ENCODE results near the gene TSC1. TPM values are rescaled to one million over a fixed set of nuclear protein-coding genes. Genes with fewer than 3 reads are reported as not detected.

TSC1 gene
- total and polyA plus RNA-seq, 10 of the 15 experiments (the other 5 are each of a cell fraction or from before 2014, with no cell fraction given), result 4.0 to 48.0 (median 14.9) TPM

DNA sequence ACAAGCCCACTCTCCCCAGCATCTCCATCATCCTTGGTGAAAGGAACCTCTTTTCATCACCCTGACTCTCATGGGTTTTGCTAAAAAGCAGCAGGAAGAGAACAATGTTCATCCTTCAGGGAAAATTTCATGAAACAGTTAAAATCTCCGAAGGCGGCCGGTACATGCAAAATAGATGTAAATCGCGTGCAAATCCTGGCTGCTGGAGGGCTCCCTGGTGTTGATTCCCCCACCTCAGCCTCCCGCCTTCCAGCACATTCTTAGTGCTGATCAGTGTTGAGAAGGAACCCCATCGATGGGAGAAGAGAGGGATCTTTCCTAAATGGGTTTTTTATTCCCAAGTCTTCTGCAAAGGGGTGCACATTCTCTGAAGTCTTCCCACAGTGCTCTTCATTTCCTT, 25.4 kb upstream of the TSC1 start (continued):
- TF ChIP-seq, protein P1, sequence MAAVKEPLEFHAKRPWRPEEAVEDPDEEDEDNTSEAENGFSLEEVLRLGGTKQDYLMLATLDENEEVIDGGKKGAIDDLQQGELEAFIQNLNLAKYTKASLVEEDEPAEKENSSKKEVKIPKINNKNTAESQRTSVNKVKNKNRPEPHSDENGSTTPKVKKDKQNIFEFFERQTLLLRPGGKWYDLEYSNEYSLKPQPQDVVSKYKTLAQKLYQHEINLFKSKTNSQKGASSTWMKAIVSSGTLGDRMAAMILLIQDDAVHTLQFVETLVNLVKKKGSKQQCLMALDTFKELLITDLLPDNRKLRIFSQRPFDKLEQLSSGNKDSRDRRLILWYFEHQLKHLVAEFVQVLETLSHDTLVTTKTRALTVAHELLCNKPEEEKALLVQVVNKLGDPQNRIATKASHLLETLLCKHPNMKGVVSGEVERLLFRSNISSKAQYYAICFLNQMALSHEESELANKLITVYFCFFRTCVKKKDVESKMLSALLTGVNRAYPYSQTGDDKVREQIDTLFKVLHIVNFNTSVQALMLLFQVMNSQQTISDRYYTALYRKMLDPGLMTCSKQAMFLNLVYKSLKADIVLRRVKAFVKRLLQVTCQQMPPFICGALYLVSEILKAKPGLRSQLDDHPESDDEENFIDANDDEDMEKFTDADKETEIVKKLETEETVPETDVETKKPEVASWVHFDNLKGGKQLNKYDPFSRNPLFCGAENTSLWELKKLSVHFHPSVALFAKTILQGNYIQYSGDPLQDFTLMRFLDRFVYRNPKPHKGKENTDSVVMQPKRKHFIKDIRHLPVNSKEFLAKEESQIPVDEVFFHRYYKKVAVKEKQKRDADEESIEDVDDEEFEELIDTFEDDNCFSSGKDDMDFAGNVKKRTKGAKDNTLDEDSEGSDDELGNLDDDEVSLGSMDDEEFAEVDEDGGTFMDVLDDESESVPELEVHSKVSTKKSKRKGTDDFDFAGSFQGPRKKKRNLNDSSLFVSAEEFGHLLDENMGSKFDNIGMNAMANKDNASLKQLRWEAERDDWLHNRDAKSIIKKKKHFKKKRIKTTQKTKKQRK (IDR thresholded peaks at IDR 0.05; ENCODE audit: low read depth, low read length), result no peak
- TF ChIP-seq NR2C1 (IDR thresholded peaks at IDR 0.05) (no peak), ZBED1 (IDR thresholded peaks at IDR 0.05; ENCODE audit: borderline replicate concordance) (no peak), ZNF622 (IDR thresholded peaks at IDR 0.05) (no peak), KDM1A (IDR thresholded peaks at IDR 0.05; ENCODE audit: borderline replicate concordance) (no peak), ATF7 (IDR thresholded peaks at IDR 0.05; ENCODE audit: low read depth) (no peak), SUZ12 (IDR thresholded peaks at IDR 0.05; ENCODE audit: unreplicated experiment) (no peak), RAD21 (IDR thresholded peaks at IDR 0.05; ENCODE audit: insufficient read depth, low read depth, low read length) (no peak), TBL1XR1 (IDR thresholded peaks at IDR 0.05; ENCODE audit: low read depth, low read length) (no peak), FOS (IDR thresholded peaks at IDR 0.05; ENCODE audit: borderline replicate concordance, extremely low read depth, insufficient read length) (no peak)
- TF ChIP-seq, protein P2, sequence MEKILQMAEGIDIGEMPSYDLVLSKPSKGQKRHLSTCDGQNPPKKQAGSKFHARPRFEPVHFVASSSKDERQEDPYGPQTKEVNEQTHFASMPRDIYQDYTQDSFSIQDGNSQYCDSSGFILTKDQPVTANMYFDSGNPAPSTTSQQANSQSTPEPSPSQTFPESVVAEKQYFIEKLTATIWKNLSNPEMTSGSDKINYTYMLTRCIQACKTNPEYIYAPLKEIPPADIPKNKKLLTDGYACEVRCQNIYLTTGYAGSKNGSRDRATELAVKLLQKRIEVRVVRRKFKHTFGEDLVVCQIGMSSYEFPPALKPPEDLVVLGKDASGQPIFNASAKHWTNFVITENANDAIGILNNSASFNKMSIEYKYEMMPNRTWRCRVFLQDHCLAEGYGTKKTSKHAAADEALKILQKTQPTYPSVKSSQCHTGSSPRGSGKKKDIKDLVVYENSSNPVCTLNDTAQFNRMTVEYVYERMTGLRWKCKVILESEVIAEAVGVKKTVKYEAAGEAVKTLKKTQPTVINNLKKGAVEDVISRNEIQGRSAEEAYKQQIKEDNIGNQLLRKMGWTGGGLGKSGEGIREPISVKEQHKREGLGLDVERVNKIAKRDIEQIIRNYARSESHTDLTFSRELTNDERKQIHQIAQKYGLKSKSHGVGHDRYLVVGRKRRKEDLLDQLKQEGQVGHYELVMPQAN (conservative IDR thresholded peaks at IDR 0.05), result no peak
- TF ChIP-seq, protein P3, sequence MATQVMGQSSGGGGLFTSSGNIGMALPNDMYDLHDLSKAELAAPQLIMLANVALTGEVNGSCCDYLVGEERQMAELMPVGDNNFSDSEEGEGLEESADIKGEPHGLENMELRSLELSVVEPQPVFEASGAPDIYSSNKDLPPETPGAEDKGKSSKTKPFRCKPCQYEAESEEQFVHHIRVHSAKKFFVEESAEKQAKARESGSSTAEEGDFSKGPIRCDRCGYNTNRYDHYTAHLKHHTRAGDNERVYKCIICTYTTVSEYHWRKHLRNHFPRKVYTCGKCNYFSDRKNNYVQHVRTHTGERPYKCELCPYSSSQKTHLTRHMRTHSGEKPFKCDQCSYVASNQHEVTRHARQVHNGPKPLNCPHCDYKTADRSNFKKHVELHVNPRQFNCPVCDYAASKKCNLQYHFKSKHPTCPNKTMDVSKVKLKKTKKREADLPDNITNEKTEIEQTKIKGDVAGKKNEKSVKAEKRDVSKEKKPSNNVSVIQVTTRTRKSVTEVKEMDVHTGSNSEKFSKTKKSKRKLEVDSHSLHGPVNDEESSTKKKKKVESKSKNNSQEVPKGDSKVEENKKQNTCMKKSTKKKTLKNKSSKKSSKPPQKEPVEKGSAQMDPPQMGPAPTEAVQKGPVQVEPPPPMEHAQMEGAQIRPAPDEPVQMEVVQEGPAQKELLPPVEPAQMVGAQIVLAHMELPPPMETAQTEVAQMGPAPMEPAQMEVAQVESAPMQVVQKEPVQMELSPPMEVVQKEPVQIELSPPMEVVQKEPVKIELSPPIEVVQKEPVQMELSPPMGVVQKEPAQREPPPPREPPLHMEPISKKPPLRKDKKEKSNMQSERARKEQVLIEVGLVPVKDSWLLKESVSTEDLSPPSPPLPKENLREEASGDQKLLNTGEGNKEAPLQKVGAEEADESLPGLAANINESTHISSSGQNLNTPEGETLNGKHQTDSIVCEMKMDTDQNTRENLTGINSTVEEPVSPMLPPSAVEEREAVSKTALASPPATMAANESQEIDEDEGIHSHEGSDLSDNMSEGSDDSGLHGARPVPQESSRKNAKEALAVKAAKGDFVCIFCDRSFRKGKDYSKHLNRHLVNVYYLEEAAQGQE (IDR thresholded peaks at IDR 0.05; ENCODE audit: low read depth, low read length), result no peak
- TF ChIP-seq, protein P4, sequence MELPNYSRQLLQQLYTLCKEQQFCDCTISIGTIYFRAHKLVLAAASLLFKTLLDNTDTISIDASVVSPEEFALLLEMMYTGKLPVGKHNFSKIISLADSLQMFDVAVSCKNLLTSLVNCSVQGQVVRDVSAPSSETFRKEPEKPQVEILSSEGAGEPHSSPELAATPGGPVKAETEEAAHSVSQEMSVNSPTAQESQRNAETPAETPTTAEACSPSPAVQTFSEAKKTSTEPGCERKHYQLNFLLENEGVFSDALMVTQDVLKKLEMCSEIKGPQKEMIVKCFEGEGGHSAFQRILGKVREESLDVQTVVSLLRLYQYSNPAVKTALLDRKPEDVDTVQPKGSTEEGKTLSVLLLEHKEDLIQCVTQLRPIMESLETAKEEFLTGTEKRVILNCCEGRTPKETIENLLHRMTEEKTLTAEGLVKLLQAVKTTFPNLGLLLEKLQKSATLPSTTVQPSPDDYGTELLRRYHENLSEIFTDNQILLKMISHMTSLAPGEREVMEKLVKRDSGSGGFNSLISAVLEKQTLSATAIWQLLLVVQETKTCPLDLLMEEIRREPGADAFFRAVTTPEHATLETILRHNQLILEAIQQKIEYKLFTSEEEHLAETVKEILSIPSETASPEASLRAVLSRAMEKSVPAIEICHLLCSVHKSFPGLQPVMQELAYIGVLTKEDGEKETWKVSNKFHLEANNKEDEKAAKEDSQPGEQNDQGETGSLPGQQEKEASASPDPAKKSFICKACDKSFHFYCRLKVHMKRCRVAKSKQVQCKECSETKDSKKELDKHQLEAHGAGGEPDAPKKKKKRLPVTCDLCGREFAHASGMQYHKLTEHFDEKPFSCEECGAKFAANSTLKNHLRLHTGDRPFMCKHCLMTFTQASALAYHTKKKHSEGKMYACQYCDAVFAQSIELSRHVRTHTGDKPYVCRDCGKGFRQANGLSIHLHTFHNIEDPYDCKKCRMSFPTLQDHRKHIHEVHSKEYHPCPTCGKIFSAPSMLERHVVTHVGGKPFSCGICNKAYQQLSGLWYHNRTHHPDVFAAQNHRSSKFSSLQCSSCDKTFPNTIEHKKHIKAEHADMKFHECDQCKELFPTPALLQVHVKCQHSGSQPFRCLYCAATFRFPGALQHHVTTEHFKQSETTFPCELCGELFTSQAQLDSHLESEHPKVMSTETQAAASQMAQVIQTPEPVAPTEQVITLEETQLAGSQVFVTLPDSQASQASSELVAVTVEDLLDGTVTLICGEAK (IDR thresholded peaks at IDR 0.05; ENCODE audit: borderline replicate concordance), result no peak
- TF ChIP-seq, protein P5, sequence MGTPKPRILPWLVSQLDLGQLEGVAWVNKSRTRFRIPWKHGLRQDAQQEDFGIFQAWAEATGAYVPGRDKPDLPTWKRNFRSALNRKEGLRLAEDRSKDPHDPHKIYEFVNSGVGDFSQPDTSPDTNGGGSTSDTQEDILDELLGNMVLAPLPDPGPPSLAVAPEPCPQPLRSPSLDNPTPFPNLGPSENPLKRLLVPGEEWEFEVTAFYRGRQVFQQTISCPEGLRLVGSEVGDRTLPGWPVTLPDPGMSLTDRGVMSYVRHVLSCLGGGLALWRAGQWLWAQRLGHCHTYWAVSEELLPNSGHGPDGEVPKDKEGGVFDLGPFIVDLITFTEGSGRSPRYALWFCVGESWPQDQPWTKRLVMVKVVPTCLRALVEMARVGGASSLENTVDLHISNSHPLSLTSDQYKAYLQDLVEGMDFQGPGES (IDR thresholded peaks at IDR 0.05), result no peak
